Measurements from ENCODE around the gene POU2F1.

DNA sequence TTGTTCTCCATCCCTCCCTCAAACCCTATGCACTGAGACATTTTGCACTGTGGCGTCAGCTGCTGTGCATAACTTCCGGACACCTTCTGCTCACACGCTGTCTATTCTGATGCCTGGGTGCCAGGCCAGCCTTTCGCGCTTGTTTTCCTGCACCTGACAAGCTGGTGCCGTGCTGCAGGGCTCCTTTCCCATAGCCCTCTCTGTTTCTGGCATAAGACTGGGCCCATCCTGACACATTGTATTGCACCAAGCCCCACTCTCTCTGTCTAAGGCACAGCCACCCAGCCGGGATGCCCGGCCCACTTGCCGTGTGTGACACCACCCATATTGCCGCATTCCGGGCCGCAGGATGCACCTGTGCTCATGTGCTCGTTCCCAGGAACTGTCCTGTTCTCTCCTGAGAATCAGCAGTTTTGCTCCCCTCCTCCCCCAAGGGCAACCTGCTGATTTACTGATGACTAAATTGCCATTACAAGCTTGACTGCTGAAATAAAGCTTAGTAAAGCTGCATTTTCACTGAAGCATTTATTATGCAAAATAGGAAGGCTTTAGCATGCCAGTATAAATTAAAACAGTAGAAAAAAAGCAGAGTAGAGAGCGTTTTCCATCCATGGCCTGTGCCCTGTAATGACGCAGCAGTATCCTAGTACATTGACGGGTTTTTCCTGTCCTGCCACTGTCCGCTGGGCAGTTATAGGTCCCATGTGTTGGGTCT lies 209.6 kb downstream of the POU2F1 start:
- TF ChIP-seq ZNF600 (tag by site-specific recombination; IDR thresholded peaks at IDR 0.05) (no peak), ZNF792 (tag by site-specific recombination; IDR thresholded peaks at IDR 0.05) (no peak), ZBTB17 (tag by site-specific recombination; IDR thresholded peaks at IDR 0.05) (no peak), ZNF747 (tag by site-specific recombination; IDR thresholded peaks at IDR 0.05) (no peak), ZNF366 (tag by site-specific recombination; conservative IDR thresholded peaks at IDR 0.05) (no peak)
- TF ChIP-seq, protein P1, sequence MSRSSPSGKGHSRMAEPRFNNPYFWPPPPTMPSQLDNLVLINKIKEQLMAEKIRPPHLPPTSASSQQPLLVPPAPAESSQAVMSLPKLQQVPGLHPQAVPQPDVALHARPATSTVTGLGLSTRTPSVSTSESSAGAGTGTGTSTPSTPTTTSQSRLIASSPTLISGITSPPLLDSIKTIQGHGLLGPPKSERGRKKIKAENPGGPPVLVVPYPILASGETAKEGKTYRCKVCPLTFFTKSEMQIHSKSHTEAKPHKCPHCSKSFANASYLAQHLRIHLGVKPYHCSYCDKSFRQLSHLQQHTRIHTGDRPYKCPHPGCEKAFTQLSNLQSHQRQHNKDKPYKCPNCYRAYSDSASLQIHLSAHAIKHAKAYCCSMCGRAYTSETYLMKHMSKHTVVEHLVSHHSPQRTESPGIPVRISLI (tag by site-specific recombination; IDR thresholded peaks at IDR 0.05), result no peak
- TF ChIP-seq, protein P2, sequence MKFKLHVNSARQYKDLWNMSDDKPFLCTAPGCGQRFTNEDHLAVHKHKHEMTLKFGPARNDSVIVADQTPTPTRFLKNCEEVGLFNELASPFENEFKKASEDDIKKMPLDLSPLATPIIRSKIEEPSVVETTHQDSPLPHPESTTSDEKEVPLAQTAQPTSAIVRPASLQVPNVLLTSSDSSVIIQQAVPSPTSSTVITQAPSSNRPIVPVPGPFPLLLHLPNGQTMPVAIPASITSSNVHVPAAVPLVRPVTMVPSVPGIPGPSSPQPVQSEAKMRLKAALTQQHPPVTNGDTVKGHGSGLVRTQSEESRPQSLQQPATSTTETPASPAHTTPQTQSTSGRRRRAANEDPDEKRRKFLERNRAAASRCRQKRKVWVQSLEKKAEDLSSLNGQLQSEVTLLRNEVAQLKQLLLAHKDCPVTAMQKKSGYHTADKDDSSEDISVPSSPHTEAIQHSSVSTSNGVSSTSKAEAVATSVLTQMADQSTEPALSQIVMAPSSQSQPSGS (tag by site-specific recombination; IDR thresholded peaks at IDR 0.05; ENCODE audit: low read depth), result no peak

All from HEK293 (cell line).